ENCODE data around the gene FOXL2NB. TPM values are rescaled to one million over a fixed set of nuclear protein-coding genes. Genes with fewer than 3 reads are reported as not detected.
A peak's percentile ranks its signal among the peaks of the same experiment; 100 is the strongest.
"Not testable (repeated sequence)": the region's sequence is repeated elsewhere in the genome, so short reads cannot be mapped to it uniquely, and the experiment has no call there.

FOXL2NB gene
- total and polyA plus RNA-seq, 7 experiments from 2014 or later: not detected

DNA sequence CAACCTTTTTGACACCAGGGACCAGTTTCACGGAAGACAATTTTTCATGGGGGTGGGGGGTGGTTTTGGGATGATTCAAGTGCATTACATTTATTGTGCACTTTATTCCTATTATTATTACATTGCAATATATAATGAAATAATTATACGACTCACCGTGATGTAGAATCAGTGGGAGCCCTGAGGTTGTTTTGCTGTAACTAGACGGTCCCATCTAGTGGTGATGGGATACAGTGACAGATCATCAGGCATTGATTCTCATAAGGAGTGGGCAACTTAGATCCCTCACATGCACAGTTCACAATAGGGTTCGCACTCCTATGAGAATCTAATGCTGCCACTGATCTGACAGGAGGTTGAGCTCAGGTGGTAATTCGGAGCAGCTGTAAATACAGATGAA is 24.6 kb upstream of the FOXL2NB start:
- not testable (repeated sequence) for H3K9me3 ChIP-seq (ENCODE audit: control insufficient read depth in 2 of 3, low read length in 3 of 3); DNase-seq; H3K4me1 ChIP-seq (ENCODE audit: control insufficient read depth in 2 of 2, insufficient read depth in 2 of 2, low read length in 2 of 2); H3K36me3 Mint-ChIP-seq; H3K4me1 Mint-ChIP-seq; H3K27ac ChIP-seq (ENCODE audit: low read depth, low read length); H3K4me3 ChIP-seq (ENCODE audit: low read length); ATAC-seq; H3K27me3 ChIP-seq (ENCODE audit: control insufficient read depth in 2 of 2, insufficient read depth in 2 of 2, low read length in 2 of 2); H3K27ac Mint-ChIP-seq; H3K36me3 ChIP-seq (ENCODE audit: control insufficient read depth in 2 of 3, insufficient read depth in 3 of 3, low read length in 3 of 3); H3K4me3 Mint-ChIP-seq; H3K9me3 Mint-ChIP-seq
- ChIA-PET CTCF (interaction anchor here (0.6 to 4.7 kb wide), 10 partner anchors 10 to 861 kb away, joined by 3 to 38 read pairs (median 6); partner anchors contain the start of gene CEP70), POLR2A (interaction anchor here (1.8 kb wide), 1 partner anchor 328 kb away, joined by 4 read pairs; the partner anchor contains the start of gene CEP70)
- intact Hi-C loops (cut with micrococcal nuclease): loop anchor here (2.0 to 5.0 kb wide), 2 partner anchors 590 to 742 kb away; no protein-coding TSS in a partner anchor
- peaks cover 0 to 22% (median 10%) of the 10 kb centered on the region in 5 donors for H3K27me3 Mint-ChIP-seq

DNA sequence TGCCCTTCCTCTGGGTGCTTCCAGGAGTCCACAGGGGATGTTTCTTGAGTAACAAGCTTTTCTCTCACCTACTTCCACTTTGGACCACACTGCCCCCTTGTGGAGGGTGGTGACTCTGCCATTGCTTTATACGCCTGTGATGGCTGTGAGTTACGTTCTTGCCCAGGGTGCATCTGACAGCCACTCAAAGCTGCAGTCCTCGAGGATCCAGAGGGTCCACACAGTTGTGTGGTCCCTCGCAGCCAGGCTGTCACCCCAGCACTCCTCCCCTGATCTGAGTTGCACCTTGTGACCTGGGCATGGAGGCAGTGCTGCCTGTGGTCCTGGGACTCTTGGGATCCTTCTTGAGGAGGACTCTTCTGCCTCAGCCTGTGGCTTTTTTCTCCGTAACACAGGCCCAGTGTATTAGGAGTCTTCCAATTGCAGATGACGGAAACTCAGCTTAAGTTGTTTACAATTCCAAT is 23.5 kb upstream of the FOXL2NB start:
- H3K4me3 Mint-ChIP-seq: no peak overlapping the region
- peaks cover 0 to 13% (median 4%) of the 10 kb centered on the region in 5 donors for H3K27me3 Mint-ChIP-seq
- ATAC-seq (peak; percentile 96), DNase-seq (peak; percentile 65 to 86 (median 77))
- peaks cover 0 to 5% (median 0%) of the 10 kb centered on the region in 7 donors for H3K4me1 Mint-ChIP-seq
- peak overlapping the region in 1 of 9 donors; percentile 35 for H3K27ac Mint-ChIP-seq
- Histone ChIP-seq H3K27me3 (ENCODE audit: control insufficient read depth in 2 of 2, insufficient read depth in 2 of 2, low read length in 2 of 2) (no peaks in the 10 kb centered on the region), H3K4me3 (ENCODE audit: low read length) (no peak overlapping the region), H3K4me1 (ENCODE audit: control insufficient read depth in 2 of 2, insufficient read depth in 2 of 2, low read length in 2 of 2) (no peaks in the 10 kb centered on the region), H3K9me3 (ENCODE audit: control insufficient read depth in 2 of 3, low read length in 3 of 3) (no peaks in the 10 kb centered on the region), H3K36me3 (ENCODE audit: control insufficient read depth in 2 of 3, insufficient read depth in 3 of 3, low read length in 3 of 3) (no peaks in the 10 kb centered on the region), H3K27ac (ENCODE audit: low read depth, low read length) (no peak overlapping the region)
- no peaks in the 10 kb centered on the region for H3K9me3 Mint-ChIP-seq
- no peaks in the 10 kb centered on the region for H3K36me3 Mint-ChIP-seq
- ChIA-PET CTCF (interaction anchor here (0.7 to 4.9 kb wide), 16 partner anchors 8 to 854 kb away, joined by 3 to 38 read pairs (median 5); partner anchors contain the start of gene CEP70), POLR2A (interaction anchor here (0.5 to 1.8 kb wide), 3 partner anchors 328 to 377 kb away, joined by 3 to 4 read pairs (median 4); partner anchors contain the start of gene CEP70)
- intact Hi-C loops (cut with micrococcal nuclease): loop anchor here (1.0 to 5.0 kb wide), 7 partner anchors 224 to 854 kb away; partner anchors contain the start of gene CEP70 (in 2 of the 2)

DNA sequence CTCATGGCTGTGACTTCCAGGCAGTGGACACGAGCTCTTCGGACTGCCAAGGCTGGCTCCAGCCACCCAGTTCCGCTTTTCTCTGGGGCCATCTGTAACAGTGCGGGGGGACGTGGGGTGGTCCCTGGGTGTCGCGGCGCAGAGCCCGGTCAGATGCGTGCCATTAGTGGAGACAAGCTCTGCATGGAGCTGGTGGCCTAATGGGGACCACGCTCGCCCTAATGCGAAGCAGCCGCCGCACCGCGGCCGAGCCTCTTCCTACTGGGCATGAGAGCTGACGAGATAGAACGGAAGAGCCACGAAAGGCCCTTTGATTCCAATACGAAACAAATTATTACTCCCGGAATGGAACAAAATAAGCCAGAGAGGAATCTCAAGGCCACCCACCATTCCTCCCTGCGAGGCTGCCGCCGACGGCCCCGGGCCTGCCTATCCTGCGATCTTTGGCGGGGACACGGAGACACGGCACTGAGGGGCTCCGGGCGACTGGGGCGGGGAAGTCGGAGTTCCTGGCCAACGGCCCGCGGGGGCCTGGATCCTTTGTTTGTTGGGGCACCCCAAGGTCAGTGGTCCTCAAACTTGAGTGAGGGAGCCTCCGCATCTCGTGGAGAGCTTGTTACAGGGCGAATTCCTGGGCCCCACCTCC is 18.2 kb upstream of the FOXL2NB start:
- DNase-seq: no peak
- ChIA-PET CTCF (interaction anchor here (0.5 to 0.6 kb wide), 2 partner anchors 116 to 340 kb away, joined by 3 to 4 read pairs; no protein-coding TSS in a partner anchor), POLR2A (no interaction called here)
- H3K27me3 Mint-ChIP-seq: peaks cover 12 to 23% (median 22%) of the 10 kb centered on the region in 5 donors
- no peaks in the 10 kb centered on the region for H3K9me3 ChIP-seq (ENCODE audit: control insufficient read depth in 2 of 3, low read length in 3 of 3)
- H3K36me3 Mint-ChIP-seq: no peaks in the 10 kb centered on the region
- no peak overlapping the region for H3K4me3 ChIP-seq (ENCODE audit: low read length)
- no peak overlapping the region for H3K27ac Mint-ChIP-seq
- H3K4me3 Mint-ChIP-seq: no peak overlapping the region
- no peak overlapping the region for H3K27ac ChIP-seq (ENCODE audit: low read depth, low read length)
- no peaks in the 10 kb centered on the region for H3K4me1 ChIP-seq (ENCODE audit: control insufficient read depth in 2 of 2, insufficient read depth in 2 of 2, low read length in 2 of 2)
- no peaks in the 10 kb centered on the region for H3K36me3 ChIP-seq (ENCODE audit: control insufficient read depth in 2 of 3, insufficient read depth in 3 of 3, low read length in 3 of 3)
- H3K9me3 Mint-ChIP-seq: no peaks in the 10 kb centered on the region
- H3K4me1 Mint-ChIP-seq: no peaks in the 10 kb centered on the region
- no peaks in the 10 kb centered on the region for H3K27me3 ChIP-seq (ENCODE audit: control insufficient read depth in 2 of 2, insufficient read depth in 2 of 2, low read length in 2 of 2)
- ATAC-seq: no peak
- intact Hi-C loops (cut with micrococcal nuclease): no loop called here

DNA sequence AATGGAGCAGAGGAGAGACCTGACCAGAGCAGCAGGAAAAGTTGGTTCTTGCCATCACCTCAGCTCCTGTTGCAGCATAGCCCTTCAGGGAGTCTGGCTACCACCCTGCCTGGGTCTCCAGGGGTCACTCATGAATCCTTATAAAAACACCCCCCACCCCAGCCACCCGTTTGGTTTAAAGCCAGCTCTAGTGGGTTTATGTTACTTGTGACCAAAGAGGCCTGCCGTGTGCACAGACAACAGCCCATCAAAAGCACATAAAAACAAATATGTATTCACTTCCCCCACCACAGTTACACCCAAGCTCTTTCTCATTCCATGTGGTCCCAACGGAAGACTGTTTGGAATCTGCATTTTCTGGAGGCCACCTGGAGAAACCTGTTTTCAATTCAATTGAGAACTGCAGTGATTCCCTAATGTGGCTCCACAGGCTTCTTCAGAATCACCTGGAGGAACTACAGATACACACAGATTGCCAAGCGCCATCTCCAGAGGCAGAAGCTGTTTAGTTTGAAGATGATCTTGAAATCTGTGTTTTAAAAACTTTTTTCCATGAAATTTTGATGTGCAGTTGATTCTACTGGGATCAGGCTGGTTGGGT is 13.8 kb upstream of the FOXL2NB start:
- no peak overlapping the region for H3K4me3 Mint-ChIP-seq
- CTCF ChIA-PET: interaction anchor here (1.0 to 4.7 kb wide), 4 partner anchors 9 to 339 kb away, joined by 3 to 38 read pairs (median 9); partner anchors contain the start of gene CEP70
- H3K9me3 ChIP-seq (ENCODE audit: control insufficient read depth in 2 of 3, low read length in 3 of 3): no peaks in the 10 kb centered on the region
- no peaks in the 10 kb centered on the region for H3K36me3 Mint-ChIP-seq
- no peaks in the 10 kb centered on the region for H3K9me3 Mint-ChIP-seq
- ATAC-seq (no peak), DNase-seq (no peak)
- H3K27ac Mint-ChIP-seq: no peak overlapping the region
- intact Hi-C loops (cut with micrococcal nuclease): loop anchor here in 1 of 2 donors (10.0 kb wide), 1 partner anchor 182 kb away; no protein-coding TSS in a partner anchor
- no peak overlapping the region for H3K4me3 ChIP-seq (ENCODE audit: low read length)
- no peak overlapping the region for H3K27ac ChIP-seq (ENCODE audit: low read depth, low read length)
- peaks cover 7 to 23% of the 10 kb centered on the region in 2 donors for H3K4me1 ChIP-seq (ENCODE audit: control insufficient read depth in 2 of 2, insufficient read depth in 2 of 2, low read length in 2 of 2)
- peaks cover 8 to 24% of the 10 kb centered on the region in 2 donors for H3K27me3 ChIP-seq (ENCODE audit: control insufficient read depth in 2 of 2, insufficient read depth in 2 of 2, low read length in 2 of 2)
- peaks cover 15 to 26% (median 23%) of the 10 kb centered on the region in 7 donors for H3K4me1 Mint-ChIP-seq
- H3K27me3 Mint-ChIP-seq: peaks cover 44 to 60% (median 48%) of the 10 kb centered on the region in 5 donors
- POLR2A ChIA-PET: no interaction called here
- no peaks in the 10 kb centered on the region for H3K36me3 ChIP-seq (ENCODE audit: control insufficient read depth in 2 of 3, insufficient read depth in 3 of 3, low read length in 3 of 3)

DNA sequence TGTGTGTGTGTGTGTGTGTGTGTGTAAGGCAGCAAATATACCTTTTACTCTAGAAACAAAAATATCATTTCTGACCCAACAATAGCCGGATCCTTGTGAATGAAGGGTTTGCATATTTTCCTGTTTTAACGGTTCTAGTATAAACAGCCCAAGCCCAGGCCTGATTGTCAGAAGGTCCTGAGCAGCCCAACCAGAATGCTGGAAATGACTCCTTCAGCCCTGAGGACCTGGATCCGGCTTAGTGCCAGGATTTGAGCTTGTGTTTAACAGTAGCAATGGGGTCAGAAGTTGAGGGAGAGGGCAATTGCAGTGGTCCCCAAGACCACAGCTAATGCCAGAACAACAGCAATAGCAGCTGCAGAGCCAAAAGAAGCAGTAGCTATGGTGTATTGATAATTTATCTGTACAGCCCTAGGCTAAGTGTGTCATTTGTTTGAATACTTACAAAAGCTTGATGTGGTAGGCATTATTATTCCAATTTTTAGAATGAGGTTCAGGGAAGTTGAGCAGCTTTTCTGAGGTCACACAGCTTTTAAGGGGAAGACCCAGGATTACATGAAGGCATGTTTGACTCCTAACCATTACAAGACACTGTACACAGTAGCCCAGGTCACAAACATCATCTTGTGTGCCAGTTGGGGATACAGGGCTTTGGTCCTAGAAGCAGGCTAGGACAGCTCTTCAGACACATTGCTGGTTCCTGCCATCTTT is 12.9 kb upstream of the FOXL2NB start:
- Mint-ChIP-seq H3K9me3 (no peaks in the 10 kb centered on the region), H3K27ac (no peak overlapping the region), H3K36me3 (no peaks in the 10 kb centered on the region), H3K27me3 (peaks cover 52 to 70% (median 58%) of the 10 kb centered on the region in 5 donors), H3K4me3 (no peak overlapping the region), H3K4me1 (peaks cover 19 to 36% (median 31%) of the 10 kb centered on the region in 7 donors)
- Histone ChIP-seq H3K4me1 (ENCODE audit: control insufficient read depth in 2 of 2, insufficient read depth in 2 of 2, low read length in 2 of 2) (peaks cover 14 to 31% of the 10 kb centered on the region in 2 donors), H3K9me3 (ENCODE audit: control insufficient read depth in 2 of 3, low read length in 3 of 3) (no peaks in the 10 kb centered on the region), H3K27ac (ENCODE audit: low read depth, low read length) (no peak overlapping the region), H3K4me3 (ENCODE audit: low read length) (no peak overlapping the region), H3K36me3 (ENCODE audit: control insufficient read depth in 2 of 3, insufficient read depth in 3 of 3, low read length in 3 of 3) (no peaks in the 10 kb centered on the region), H3K27me3 (ENCODE audit: control insufficient read depth in 2 of 2, insufficient read depth in 2 of 2, low read length in 2 of 2) (peaks cover 8 to 33% of the 10 kb centered on the region in 2 donors)
- ChIA-PET POLR2A (no interaction called here), CTCF (interaction anchor here (0.6 to 4.7 kb wide), 6 partner anchors 8 to 758 kb away, joined by 3 to 38 read pairs (median 3); no protein-coding TSS in a partner anchor)
- intact Hi-C loops (cut with micrococcal nuclease): loop anchor here in 1 of 2 donors (10.0 kb wide), 1 partner anchor 181 kb away; no protein-coding TSS in a partner anchor
- DNase-seq: no peak
- no peak for ATAC-seq

- H3K4me1 ChIP-seq (ENCODE audit: control insufficient read depth in 2 of 2, insufficient read depth in 2 of 2, low read length in 2 of 2): peaks cover 21 to 31% of the 10 kb centered on the region in 2 donors
- DNase-seq (no peak), ATAC-seq (no peak)
- H3K9me3 ChIP-seq (ENCODE audit: control insufficient read depth in 2 of 3, low read length in 3 of 3): no peaks in the 10 kb centered on the region
- POLR2A ChIA-PET: no interaction called here
- Mint-ChIP-seq H3K27ac (no peak overlapping the region), H3K9me3 (no peaks in the 10 kb centered on the region), H3K36me3 (no peaks in the 10 kb centered on the region), H3K4me1 (peaks cover 19 to 43% (median 31%) of the 10 kb centered on the region in 7 donors), H3K27me3 (peaks cover 55 to 82% (median 71%) of the 10 kb centered on the region in 5 donors), H3K4me3 (peak overlapping the region; percentile 60 to 86 (median 76))
- H3K27me3 ChIP-seq (ENCODE audit: control insufficient read depth in 2 of 2, insufficient read depth in 2 of 2, low read length in 2 of 2): peaks cover 8 to 44% of the 10 kb centered on the region in 2 donors
- CTCF ChIA-PET: interaction anchor here (0.5 to 4.7 kb wide), 7 partner anchors 12 to 519 kb away, joined by 3 to 38 read pairs (median 4); no protein-coding TSS in a partner anchor
- intact Hi-C loops (cut with micrococcal nuclease): loop anchor here in 1 of 2 donors (5.0 to 10.0 kb wide), 2 partner anchors 179 to 1927 kb away; no protein-coding TSS in a partner anchor
- H3K4me3 ChIP-seq (ENCODE audit: low read length): peak overlapping the region; percentile 55
- H3K36me3 ChIP-seq (ENCODE audit: control insufficient read depth in 2 of 3, insufficient read depth in 3 of 3, low read length in 3 of 3): no peaks in the 10 kb centered on the region
- no peak overlapping the region for H3K27ac ChIP-seq (ENCODE audit: low read depth, low read length)
Measured at GRCh38 chr3:138935505-138935862, 11.5 kb upstream of the FOXL2NB start.

Measured in naive thymus-derived CD4-positive, alpha-beta T cell (primary cell).